AG20443 (cell line): ENCODE measurements around the gene GOLGA1.
"Not testable (repeated sequence)": the region's sequence is repeated elsewhere in the genome, so short reads cannot be mapped to it uniquely, and the experiment has no call there.

Experiments used
- DNase-seq: peaks from one replicate; pipeline ENCODE4 v3.0.0; 2012; ENCODE audit warnings: low spot score, mixed read lengths

The GOLGA1 gene

DNA sequence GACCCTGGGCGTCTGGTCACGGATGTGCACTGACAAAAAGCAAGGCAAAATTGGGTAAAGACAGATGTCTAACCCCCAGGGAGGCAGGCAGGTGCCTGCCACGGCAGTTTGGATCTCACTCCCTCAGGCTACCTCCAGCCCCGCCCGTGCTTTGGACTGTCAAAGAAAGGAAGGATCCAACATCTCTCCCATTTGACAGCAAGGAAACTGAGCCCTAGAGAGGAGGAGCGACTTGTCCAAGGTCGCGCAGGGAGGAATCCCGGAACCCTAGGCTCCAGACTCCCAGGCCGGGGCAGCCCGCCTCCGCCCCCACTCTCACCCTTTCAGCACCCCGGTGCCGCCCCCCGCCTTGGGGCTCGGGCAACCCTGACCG, 376 bp downstream of the GOLGA1 start:
- DNase-seq: no peak

DNA sequence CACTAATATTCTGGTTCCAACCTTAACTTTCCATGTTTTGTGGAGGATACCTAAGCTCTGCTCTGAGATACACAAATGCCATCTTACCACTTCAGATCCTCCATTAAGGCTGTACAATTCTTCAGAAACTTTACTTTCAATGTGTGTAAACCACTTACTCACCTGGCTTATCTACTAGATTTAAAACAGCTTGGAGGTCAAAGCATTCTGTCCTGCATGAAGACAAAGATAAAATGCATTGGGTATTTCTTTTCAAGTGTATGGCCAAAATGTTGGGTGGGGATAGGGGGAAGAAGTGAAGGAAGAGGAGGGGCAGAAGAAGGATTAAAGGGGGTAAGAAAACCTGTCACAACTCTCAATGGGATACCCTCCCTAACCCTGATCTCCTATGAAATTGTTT, 939 bp downstream of the GOLGA1 start:
- DNase-seq: no peak

DNA sequence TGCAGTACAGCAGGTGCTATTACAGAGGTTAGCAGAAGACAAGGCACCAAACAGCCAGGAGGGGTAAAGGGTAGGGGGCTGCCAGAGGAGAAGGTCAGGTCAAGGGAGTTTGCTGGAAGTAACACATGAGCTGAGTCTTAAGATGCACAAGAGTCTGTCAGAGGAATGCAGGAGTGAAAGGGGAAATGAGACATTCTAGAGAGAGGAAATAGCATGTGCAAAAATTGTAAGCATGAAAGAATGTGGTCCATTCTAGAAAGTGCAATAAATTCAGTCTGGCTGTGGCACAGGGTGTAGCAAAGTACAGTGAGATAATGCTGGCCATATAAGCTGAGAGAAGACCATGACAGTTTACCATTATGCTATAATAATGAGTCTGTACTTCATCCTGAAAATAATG, 6.6 kb downstream of the GOLGA1 start:
- peak; percentile 58 for DNase-seq

DNA sequence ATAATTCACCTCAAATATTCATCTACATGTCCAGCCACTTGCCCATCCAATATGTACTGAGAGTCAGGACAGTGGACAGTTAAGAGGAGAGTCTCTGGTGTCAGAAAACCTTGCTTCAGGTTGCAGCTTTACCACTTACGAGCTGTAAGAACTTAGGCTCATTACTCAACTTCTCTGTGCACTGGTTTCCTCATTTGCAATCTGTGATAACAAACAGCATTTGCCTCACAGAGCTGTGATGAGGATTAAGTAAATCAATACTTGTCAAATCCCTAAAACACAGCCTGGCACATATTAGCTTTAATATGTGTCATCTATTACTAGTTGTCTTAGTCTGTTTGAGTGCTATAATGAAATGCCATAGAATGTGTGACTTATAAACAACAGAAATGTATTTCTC, 8.6 kb downstream of the GOLGA1 start:
- no peak for DNase-seq

DNA sequence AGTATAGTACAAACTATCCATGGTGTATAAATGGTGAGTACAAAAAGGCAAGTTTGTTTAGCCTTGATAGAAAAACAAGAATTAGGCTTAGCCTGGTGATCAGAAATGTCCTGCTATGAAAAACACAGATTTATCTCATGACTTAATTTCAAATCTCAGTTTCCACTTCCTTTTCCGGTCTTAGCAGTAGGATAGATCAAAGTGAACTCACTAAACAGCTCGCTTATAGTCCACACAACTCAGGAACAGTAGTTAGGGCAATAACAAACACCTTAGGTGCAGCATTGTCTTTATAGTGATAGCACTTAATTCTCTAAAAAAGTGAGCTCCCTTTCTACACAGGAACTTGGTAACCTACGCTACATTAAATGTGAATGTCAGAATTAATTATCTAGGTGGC, 11.4 kb downstream of the GOLGA1 start:
- no peak for DNase-seq

DNA sequence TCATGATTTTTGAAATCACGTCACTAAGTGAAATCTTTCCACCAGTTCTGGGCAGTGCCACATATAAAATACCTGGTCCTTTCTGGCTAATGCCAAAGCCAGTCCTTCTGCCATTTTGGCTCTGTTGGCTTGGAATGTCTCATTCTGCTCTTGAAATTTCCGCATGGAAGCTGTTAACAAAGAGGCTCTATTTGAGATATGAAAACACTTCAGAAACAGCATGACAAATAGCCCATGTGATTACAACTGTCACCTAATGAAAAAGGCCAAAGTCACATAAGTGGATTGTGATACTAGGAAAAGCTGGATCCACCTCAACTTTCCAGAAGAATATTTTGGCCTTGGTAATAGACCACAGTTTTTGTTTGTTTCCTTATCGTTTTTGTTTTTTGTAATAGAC, 12.8 kb downstream of the GOLGA1 start:
- DNase-seq: no peak

DNA sequence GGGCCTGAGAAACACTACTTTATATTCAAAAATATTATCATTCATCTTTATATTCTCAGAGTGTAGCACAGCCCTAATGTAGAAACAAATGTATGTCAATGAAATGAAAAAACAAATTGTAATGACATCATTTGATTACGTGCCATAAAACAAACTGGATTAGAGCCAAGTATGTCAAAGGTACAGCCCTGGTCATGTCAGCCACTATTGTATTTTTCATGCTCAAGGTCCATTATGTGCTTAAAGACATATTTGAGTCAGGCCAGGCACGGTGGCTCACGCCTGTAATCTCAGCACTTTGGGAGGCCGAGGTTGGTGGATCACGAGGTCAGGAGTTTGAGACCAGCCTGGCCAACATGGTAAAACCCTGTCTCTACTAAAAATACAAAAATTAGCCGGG, 20.5 kb downstream of the GOLGA1 start:
- DNase-seq: not testable (repeated sequence)

DNA sequence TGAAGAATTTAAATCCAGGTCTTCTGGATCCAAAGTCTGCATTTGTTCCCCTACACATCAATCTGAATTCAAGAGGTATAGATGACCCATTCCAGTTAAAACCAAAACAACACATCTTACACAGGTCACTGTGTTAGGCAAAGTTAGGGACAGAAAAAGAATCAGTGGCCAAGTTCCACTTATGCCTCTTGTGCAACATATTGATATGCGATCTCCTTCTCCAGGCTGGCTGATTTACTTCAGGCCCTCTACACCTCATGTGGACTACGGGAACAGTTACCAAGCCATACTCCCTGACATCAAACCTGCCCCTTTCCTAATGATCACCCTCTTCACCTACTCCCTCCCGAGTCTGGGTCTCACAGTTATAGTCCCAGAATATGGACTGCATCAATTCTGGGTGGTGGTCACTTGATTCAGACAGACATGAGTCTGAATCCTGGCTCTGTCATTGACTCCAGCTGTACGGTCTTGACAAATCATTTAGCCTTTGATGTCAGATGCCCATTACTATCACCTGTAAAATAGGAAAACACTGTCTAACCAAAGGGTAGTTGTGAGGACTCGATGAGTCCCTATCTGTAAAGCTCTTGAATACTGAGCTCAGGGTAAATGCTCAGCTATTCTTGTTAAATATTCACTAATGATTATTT, 26.0 kb downstream of the GOLGA1 start:
- no peak for DNase-seq

DNA sequence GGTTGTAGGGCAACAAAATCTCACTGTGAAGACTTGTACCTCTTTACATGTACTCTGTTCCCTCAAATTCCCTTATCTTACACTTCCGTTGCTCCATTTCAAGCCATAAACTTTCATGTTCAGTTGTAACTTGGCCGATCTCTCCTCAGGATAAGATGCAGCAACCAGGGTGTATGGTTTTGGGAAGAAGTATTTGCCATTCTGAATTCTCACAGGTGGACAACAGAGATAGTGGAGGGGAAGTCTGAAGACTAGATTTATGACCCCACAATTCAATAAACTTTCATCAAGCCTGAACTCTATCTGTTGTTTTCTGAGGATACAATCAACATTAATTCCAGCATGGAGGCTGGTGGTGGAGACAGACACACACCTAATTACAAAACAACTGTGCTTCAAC, 27.5 kb downstream of the GOLGA1 start:
- no peak for DNase-seq

DNA sequence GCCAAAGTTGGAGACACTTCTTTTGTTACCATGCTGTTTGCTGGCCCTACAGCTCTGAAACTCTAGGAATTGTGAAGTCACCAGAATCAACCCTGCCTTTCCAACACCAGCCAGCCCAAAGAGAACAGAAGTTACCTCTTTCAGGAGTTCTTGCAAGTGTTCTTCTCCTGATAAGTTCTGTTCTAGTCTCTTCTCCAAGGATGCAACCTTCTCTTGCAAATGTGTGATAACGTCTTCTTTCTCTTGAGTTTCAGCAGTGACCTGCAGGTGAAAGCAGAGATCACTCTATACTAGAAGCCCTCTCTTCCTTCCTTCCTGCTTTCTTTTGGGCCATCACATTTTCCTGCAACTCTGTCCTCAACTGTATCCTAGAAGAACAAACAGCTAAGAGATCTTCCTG, 29.1 kb downstream of the GOLGA1 start:
- DNase-seq: no peak

DNA sequence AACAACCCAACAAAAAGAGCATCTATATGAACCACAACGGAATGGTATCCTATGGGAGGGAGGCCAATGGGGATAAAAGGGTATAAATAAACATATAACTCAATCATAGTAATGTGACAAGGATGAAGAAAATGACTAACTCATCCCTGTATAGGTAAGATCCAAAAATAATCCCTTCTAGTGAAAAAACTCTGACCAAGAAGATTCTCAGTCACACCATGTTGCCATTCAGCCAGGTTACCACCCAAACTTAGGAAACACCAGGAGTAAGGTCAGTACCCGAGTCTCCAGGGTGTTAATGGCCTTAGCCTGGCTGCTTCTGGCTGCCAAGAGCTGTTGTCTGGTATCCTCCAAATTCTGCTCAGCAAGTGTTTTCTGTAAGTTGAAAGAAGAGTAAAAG, 32.8 kb downstream of the GOLGA1 start:
- no peak for DNase-seq

DNA sequence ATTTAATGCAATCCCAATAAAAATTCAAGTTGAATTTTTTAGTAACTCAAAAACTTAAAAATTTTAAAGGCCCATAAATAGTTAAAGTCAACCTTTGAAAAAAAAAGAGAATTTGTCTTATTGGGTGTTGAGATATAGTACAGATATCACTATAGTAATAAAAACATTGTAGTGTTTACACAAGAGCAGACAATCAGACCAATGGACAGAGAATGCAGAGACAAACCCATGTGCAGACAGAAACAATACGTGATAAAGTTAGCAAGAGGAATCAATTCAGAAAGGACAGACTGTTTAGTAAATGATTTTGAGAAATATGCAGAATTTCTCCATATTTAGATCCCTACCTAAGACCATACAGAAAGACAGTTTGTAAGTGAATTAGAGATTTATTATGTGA, 33.9 kb downstream of the GOLGA1 start:
- no peak for DNase-seq

DNA sequence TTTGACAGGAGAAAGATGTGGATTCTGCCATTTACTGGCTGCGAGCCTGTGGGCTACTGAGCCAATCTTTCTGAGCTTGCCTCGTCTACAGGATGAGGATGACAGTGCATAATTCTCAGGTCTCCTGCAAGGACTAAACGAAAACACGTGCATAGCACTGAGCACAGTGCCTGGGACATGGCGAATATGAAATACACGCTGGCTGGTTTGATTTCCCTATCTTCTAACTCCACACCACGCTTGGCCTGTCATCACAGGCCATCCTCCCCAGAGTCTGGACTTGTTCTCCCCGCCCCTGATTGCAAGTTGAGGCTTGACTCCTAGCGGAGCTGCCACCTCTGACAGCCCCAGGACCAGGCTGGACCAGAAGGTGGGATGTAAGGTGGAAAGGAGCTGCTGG, 41.0 kb downstream of the GOLGA1 start:
- DNase-seq: no peak

DNA sequence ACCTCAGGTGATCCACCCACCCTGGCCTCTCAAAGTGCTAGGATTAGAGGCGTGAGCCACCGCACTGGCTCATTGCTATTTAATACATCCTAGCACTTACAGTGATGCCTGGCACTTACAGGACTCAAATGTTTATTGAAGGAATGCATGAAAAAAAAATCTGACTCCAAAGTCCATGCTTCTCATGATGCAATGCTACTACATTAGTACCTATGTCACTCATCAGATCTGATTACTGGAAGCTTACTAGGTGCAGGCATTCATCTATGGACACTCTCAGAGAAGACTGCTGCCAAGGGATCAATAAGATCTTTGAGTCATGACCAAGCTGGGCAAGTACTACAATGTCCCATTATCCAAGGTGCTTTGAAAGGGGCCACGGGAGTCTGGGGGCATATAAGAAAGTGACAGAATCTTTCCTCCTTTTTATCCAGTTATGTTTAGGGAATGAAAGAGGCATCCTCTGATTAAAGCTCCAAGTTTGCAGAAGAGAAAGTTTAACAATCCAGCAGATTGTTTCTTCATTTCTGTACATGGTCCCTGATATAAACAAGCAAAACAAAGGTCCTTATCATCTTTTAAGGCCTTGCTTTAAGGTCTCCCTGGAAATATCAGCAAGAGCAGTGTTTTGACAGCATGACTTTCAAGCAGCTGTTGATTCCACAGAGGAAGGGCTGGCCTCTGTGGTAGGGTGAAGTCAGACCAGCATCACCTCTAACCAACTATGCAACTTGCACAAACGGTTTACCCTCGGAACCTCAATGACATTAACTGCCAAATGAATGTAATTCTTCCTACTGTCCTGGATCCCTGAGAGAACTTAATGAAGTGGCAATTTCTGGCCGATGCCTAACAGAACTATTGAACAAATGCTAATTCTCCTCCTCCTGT, 43.1 kb downstream of the GOLGA1 start:
- no peak for DNase-seq

DNA sequence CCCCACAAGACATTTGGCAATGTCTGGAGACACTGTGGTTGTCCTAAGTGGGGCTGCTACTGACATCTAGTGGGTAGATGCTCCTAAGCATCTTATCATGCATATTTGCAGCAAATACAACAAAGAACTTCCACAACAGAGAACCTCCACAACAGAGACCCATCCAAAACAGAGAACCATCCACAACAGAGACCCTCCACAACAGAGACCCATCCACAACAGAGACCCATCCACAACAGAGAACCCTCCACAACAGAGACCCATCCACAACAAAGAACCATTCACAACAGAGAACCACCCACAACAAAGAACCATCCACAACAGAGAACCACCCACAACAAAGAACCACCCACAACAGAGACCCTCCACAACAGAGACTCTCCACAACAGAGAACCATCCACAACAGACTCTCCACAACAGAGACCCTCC, 46.1 kb downstream of the GOLGA1 start:
- peak; percentile 46 for DNase-seq

DNA sequence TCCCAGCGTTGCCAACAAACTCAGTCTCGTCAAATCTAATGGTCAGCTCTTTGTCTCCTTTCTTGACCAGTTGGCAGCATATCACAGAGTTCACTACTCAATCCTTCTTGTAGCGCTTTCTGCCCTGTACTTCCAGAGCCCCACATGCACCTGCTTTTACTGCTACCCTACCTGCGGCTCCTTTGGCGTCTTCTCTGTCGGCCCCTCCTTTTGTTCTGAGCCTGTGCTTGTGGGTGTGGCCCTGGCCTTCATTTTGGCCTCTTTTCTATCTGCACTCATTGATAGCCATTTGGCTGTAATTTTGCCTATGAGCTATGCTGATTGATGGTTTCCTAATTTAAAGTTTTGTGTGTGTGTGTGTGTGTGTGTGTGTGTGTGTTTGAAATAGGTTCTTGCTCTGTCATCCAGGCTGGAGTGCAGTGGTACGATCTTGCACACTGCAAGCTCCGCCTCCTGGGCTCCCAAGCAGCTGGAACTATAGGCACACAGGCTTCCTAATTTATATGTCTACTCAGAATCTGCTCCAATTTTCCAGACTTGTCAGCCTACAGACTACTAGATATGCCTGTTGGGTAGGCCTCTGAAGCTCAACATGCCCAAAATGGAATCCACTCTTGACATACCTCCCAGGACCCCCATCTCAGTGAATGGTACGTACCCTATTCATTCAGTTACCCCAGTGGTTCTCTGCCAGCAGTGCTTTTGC, 46.7 kb downstream of the GOLGA1 start:
- no peak for DNase-seq

DNA sequence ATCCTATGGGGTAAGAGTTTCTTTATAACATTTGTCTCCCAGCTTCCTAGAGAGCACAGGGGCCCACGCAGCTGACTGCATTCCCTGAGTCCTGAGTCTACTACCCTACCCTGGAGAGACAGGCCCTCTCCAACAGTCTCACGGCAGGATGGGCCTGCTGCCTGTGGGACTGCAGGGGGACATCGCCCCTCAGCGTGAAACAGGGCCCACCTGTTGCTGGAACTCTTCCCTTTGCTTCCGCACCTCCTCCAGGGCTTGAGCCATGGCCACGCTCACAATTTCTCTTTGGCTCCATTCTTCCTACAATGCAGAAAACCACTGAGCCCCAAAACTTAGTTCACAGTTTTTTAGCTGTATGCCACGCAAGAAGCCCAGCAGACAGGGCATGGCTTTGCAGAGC, 50.7 kb downstream of the GOLGA1 start:
- no peak for DNase-seq

DNA sequence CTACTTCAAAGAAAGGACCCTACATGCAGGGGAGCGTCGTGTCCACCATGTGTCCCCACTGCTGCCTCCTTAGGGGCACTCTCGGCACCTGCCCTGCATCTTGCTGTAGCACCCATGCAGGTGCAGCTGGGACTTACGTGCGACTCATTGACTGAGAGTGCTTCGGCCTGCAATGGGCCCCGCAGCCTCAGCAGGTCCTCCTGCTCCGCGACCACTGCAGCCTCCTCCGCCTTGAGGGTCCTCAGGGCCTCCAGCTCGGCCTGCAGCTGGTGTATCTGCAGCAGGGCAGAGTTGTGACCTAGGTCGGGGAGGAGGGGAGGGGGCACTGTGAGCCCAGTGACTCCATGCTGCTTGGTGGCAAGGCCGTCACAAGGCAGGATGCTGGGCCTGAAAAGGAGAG, 51.9 kb downstream of the GOLGA1 start:
- no peak for DNase-seq

DNA sequence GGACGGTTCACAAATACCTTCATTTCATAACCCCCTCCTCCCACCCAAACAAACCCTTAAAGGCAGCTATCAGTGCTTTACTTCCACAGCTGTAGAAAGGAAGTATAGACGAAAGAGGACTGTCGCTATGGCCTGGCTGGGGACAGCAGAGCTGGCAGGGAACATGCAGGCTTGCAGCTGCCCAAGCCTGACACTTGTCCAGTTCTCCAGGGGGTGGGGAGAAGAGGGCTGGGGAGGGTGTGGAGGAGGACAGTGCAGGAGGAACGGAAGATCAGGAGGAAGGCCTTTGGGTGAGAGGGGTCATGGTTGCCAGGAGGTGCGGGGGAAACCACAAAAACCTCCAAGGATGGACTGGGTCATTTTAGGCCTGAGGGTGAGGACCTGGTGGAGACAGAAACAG, 53.1 kb downstream of the GOLGA1 start:
- no peak for DNase-seq

DNA sequence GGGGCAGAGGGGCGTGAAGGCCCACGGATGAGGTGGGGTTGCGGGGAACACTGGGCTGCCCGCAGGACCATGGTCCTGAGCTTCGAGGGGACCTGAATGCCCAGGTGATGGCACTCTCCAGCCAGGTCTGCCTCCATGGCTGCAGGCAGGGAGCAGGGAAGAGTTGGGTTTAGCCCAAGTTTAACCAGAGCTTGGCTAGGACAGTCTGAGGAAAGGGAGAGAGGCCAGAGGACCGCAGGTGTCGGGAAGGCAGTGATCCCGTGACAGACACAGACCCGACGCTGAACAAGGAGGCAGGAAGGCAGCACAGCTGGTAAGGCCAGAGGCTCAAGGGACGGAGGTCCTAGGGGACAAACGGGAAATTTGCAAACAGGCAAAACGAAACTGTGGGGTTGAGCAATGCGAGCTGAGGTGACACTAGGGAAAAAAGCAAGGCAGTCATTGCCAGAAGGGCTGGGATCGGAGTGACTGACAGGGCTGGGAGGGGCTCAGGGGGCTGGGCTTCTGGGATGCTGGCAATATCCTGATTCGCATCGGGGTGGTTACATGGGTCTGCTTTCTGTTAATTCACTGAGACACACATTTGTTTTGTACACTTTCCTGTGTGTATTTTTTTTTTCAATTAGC, 53.9 kb downstream of the GOLGA1 start:
- DNase-seq: no peak

DNA sequence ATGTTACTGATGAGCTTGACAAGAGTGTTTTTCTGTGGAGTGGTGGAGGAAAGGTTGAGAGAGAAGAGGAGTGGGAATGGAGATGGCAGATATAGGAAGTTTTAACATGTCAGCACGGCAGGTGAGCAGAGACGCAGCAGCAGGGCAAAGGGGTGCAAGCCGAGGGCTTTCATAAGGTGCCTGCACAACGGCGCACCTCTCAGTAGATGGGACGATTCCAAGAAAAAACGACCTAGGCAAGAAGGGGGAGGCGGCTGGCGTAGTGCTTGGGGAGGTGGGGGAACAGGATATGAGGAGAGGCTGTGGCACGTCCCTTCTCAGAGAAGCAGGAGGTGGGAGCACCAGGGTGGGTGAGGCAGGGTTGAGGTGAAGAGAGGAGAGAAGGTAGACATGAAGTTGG, 54.4 kb downstream of the GOLGA1 start:
- DNase-seq: no peak

DNA sequence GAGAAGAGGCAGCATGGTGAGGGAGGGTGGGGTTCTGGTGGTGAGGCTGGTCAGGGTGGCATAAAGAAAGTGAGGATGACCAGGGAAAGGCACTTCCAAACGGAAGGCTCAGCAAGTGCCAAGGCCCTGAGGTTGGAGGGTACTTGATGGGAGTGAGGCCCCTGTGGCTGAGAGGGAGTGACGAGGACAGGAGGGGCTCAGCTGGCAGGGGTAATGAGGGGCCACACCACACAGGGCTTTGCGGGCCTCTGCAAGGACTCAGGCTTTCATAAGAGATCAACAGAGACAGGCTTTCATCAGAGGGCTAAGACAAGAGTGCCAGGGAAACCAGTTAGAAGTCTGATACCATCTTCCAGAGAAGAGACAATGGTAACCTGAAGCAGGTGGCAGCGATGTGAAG, 55.3 kb downstream of the GOLGA1 start:
- no peak for DNase-seq

DNA sequence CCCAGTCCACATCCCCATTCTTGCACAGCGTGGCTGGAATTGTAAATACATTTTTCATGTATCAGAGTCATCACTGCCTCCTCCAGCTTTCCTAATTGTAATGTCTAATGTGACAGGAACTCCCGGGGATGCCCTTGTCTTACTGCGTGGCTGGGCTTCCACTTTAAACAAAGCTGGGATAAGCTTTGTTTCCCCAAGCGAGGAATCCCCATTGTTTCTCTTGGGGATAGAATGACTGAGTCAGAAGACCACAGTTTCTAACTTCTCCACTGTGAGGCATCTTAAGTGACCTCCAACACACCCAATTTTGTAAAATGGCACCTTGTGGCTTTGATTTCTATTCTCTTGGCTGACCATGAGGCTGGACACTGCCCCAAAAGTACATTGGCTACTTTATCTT, 56.5 kb downstream of the GOLGA1 start:
- no peak for DNase-seq
